HG02870 (cell line): ENCODE measurements around the gene SLC35F1.

ENCODE experiments used
- ATAC-seq: cut with Tn5 transposase; IDR thresholded peaks from one replicate; pipeline ENCODE4 v1.9.1; 2021; ENCODE audit warnings: mild to moderate bottlenecking, moderate library complexity; ENCODE audit not compliant: unreplicated experiment

SLC35F1 gene

DNA sequence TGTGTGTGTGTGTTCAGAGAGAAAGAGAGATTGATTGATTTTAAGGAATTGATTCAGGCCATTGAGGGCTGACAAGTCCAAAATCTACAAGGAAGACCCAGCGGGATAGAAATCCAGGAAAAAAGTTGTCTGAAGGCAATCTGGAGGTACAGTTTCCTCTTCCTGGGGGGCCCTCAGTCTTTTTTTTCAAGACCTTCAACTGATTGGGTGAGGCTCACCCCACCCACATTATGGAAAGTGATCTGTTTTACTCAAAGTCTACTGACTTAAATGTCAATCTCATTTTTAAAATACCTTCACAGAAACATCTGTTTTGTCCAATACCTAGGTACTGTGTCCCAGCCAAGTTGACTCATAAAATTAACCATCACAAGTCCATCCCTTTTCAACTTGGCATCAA lies 398.0 kb downstream of the SLC35F1 start:
- no peak for ATAC-seq

- ATAC-seq: no peak
Observed at GRCh38 chr6:118306392-118307238, 399.6 kb downstream of the SLC35F1 start.

GRCh38 chr6:118307581-118307980 lies 400.5 kb downstream of the SLC35F1 start:
- ATAC-seq: no peak

DNA sequence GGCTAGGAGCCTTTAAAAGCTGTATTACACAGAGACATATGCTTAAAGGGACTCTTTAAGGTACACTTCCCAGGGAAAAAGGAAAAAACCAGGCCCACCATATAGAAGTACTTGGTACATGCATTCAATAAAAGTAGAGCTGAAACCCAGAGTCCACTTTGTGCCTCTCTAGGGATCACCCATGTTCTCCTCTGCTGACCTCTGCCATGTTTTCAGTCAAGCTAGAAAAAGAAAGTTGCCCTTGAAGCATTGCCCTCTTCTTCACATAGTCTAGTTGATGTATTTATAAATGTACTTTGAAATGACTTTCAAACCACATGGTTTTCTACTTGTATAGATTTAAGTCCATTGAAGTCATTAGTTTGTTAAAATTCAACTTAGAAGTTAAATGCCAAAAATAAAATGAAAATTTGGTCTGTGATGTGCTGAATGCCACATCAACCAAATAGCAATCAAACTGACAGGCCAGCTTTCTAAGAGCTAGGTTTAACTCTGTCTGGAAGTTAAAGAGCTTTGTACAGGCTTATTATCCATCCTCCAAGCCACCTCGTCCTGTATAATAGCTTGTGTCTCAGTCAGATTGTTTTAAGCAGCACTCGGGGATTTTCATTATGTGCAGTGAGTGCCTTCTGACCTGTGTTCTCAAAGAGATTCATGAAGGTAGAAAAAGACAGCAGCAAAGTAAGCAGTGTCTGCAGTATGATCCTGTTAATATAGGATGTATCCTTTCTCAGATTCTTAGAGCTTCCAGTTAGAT lies 402.5 kb downstream of the SLC35F1 start:
- ATAC-seq: no peak

GRCh38 chr6:118313208-118313607 lies 406.1 kb downstream of the SLC35F1 start:
- no peak for ATAC-seq

- ATAC-seq: no peak
Observed at GRCh38 chr6:118313762-118314161, 406.7 kb downstream of the SLC35F1 start.

DNA sequence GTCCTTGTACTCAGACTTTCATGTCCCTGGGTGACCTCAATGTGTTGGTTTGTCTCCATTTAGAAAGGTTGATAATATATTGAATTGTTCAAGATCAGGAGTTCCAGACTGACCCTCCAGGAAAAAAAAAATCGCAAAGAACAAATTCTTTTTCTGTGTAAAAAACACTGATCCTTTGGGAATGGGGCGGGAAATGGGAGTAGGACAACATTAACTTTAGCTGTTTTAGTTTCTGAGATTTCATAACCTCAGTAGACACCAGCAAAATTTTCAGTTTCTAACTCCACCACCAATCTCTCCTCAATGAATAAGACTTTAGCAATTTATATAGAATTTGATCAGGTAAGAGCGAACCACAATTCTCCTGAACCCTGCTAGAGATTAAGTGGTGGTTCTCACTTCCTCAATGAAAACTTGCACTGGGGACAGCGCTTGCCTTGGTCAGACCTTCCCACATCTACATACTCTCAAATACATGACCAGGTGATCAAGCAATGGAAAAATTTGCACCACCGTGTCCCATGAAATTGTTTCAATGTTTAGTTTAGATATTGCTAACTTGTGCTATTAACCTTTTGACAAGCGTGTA lies 409.8 kb downstream of the SLC35F1 start:
- ATAC-seq: peak; percentile 81

- ATAC-seq: no peak
Observed at GRCh38 chr6:118317581-118318563, 410.8 kb downstream of the SLC35F1 start.

DNA sequence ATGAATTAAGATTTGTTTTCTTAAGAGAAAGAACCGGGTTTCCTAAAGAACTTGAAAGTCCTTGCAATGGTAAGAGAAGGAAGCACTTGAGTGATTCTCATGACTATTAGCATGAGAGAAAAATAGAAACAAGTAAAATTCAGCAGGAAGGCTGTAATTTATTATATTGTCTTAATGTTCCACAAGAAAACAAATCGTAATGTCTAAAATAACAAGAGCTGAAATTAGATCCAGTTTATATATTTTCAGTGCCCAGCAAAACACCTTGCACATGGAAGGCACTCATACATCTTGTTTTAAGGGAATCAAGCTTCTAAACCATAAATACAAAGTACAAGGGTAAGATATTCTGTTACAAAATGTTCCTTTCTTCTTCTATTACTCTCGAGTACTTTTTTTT lies 411.6 kb downstream of the SLC35F1 start:
- no peak for ATAC-seq

GRCh38 chr6:118319416-118319815 lies 412.4 kb downstream of the SLC35F1 start:
- ATAC-seq: no peak

DNA sequence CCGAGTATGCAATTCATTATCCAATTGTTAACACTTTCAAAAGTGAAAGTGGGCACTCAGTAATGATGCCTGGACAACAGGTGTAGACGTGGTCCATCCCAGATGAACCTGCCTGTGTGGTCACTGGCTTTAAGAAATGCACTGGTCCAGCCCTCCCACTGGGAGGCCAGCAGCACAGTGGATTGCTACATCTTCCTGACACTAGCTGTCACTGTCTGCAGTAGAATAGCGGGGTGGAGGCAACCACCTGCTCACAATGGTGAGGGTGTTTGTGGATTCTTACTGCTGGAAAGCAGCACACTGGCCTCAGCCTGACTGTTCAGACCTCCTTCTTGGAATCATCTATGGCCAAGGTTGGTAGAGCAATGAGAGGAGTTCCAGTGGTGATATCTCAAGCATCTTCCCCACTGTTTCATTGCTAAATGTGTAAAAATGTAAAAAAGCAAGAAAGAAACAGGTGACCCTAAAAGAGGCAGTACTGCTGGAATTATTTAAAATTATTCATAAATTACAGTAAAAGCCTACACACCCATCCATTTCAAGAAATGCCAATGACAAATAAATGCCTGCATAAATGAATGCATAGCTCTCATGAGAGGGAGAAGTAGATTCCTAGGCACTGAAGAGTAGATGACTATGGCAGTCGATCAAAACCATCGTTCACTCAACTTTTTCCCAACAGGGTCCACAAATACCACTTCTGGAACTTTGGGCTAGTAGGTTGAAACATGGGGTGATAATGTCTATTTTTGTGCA lies 413.0 kb downstream of the SLC35F1 start:
- no peak for ATAC-seq

GRCh38 chr6:118320652-118321051 lies 413.6 kb downstream of the SLC35F1 start:
- ATAC-seq: no peak

GRCh38 chr6:118324116-118324515 lies 417.1 kb downstream of the SLC35F1 start:
- ATAC-seq: no peak

- no peak for ATAC-seq
Observed at GRCh38 chr6:118325220-118325860, 418.3 kb downstream of the SLC35F1 start.

DNA sequence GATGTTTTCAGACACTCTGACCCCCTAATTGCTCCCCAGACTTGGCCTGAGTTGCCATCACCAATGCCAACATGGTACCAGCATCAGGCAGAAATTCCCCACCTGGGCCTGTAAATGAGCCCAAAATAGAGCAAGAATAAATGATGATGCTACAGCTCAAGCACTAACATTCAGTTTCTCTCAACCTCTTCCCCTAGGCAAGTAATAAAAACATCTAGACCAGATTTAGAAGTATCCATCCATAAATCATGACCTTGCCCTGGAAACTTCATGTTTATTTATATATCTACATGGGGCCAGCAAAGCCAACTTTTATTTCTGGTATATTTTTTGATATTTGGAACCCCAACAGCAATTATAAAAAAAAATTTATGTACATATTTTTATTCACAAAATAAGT lies 419.6 kb downstream of the SLC35F1 start:
- no peak for ATAC-seq

GRCh38 chr6:118327237-118327636 lies 420.2 kb downstream of the SLC35F1 start:
- ATAC-seq: no peak

DNA sequence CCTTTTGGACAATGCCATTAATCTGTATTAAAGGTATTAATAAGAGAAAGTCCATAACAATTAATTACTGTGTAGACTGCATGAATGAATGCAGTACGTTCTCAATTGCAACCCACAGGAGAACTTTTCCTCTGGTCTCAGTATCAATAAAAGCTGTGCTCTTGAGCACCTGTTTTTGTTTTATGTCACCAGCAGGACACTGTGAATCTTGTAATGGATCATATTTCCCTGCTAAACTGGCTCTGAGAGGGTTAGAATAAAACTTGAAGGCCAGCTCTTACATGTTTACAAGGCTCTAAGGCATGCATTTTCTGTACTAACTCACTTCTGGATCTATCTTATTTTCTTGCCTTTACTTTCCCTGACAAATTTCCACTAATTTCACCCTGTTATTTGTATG lies 426.7 kb downstream of the SLC35F1 start:
- no peak for ATAC-seq

- ATAC-seq: no peak
Observed at GRCh38 chr6:118334634-118335033, 427.6 kb downstream of the SLC35F1 start.

DNA sequence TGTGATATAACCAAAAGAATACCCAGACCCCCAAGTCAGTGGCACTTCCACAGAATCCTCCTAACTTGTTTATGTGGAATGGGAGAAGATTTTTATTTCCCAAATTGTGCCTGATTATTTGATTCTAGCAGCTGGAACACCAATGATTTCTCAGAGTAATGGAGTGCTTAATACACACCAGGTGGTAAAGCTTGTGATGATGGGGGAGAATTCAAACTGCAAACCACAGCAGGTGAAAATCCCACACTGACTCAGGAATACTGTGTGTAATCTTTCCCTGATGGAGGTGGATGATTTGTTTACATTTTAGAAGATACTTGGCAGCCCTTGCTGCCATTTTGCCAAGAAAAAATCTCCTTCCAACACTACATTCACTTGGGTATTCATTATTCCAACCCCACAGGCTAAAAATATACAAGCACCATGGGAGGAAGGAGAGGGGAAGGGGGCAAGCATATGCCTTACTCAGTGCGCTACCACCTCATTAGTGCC lies 428.3 kb downstream of the SLC35F1 start:
- ATAC-seq: no peak
